Measurements from ENCODE around the gene GAB1.

Gene GAB1

DNA sequence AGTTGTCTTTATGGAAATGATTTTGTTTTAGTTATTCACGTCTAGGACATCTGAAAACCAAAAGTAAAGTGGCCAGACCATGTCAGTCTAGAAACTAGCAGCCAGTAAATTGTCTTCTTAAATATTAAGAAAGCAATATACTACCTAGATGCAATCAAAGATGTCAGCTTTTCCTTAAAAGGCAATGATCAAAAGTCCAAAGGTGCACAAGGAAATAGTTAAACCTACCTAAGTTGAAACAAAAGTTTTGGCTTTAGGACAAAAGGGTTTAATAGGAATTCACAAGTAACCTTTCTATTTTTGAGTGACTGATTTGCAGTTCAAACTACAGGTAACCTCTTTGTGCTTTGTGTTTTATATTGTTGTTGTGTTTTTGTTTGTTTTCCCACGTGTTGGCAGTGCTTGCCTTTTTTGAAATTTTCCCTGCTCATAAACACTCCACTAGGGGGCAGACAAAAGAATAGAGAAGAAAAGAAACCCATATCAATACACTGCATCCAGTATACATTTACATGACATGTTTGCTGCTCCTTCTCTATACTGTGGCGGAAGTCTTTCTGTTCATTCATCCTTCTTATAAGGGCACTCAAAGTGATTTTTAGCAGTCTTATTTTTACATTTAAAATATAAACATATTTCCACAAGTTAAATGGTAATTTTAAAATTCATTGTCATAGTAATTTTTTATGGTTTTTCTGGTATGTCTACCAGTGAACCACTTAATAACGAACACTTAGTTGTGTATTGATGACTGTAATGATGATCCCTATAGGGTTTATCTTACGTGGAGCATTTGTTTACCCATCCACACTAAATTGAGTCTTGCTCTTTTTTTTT lies 62.7 kb downstream of the GAB1 start:
- peak; percentile 71 for DNase-seq
- Histone ChIP-seq H3K4me2 (ENCODE audit: low read length) (no peak overlapping the region), H2BK120ac (ENCODE audit: low read depth, low read length) (no peak overlapping the region), H3K18ac (ENCODE audit: low read length) (no peak overlapping the region), H3K4me1 (ENCODE audit: control insufficient read depth, low read depth, low read length) (peaks cover 2% of the 10 kb centered on the region), H2BK5ac (ENCODE audit: low read length) (no peak overlapping the region), H2BK15ac (replicated peaks; ENCODE audit: low read depth) (no peak overlapping the region), H4K5ac (ENCODE audit: low read length) (no peak overlapping the region), H3K27ac (ENCODE audit: low read depth, low read length) (no peak overlapping the region), H3K4ac (ENCODE audit: low read depth, low read length) (no peak overlapping the region), H3K23ac (ENCODE audit: low read length) (no peak overlapping the region), H3K9ac (ENCODE audit: low read length) (no peak overlapping the region), H4K8ac (ENCODE audit: low read depth, low read length) (no peak overlapping the region), H3K36me3 (ENCODE audit: control insufficient read depth, insufficient read depth, low read length) (no peaks in the 10 kb centered on the region), H3K79me2 (ENCODE audit: control insufficient read depth, insufficient read depth, low read length) (no peaks in the 10 kb centered on the region), H3K79me1 (ENCODE audit: low read length) (no peaks in the 10 kb centered on the region), H3K4me3 (ENCODE audit: low read length) (no peak overlapping the region), H3K27me3 (ENCODE audit: insufficient read depth, low read length, poor library complexity) (no peaks in the 10 kb centered on the region), H3K56ac (ENCODE audit: low read length) (no peak overlapping the region), H2AK5ac (ENCODE audit: low read length) (no peak overlapping the region)
- WGBS (ENCODE audit: extremely low coverage, insufficient coverage, low lambda C conversion rate) = no CpG with 5 or more reads among the region's 5 CpGs

GRCh38 chr4:143400082-143400481 lies 63.4 kb downstream of the GAB1 start:
- Histone ChIP-seq H2BK5ac (ENCODE audit: low read length) (no peak overlapping the region), H3K36me3 (ENCODE audit: control insufficient read depth, insufficient read depth, low read length) (no peaks in the 10 kb centered on the region), H3K4ac (ENCODE audit: low read depth, low read length) (no peak overlapping the region), H3K23ac (ENCODE audit: low read length) (no peak overlapping the region), H2BK15ac (replicated peaks; ENCODE audit: low read depth) (no peak overlapping the region), H3K79me1 (ENCODE audit: low read length) (no peaks in the 10 kb centered on the region), H3K18ac (ENCODE audit: low read length) (no peak overlapping the region), H4K5ac (ENCODE audit: low read length) (no peak overlapping the region), H3K79me2 (ENCODE audit: control insufficient read depth, insufficient read depth, low read length) (no peaks in the 10 kb centered on the region), H3K4me2 (ENCODE audit: low read length) (no peak overlapping the region), H3K56ac (ENCODE audit: low read length) (no peak overlapping the region), H3K9ac (ENCODE audit: low read length) (no peak overlapping the region), H2BK120ac (ENCODE audit: low read depth, low read length) (no peak overlapping the region), H3K4me1 (ENCODE audit: control insufficient read depth, low read depth, low read length) (peaks cover 2% of the 10 kb centered on the region), H4K8ac (ENCODE audit: low read depth, low read length) (no peak overlapping the region), H3K27me3 (ENCODE audit: insufficient read depth, low read length, poor library complexity) (no peaks in the 10 kb centered on the region), H2AK5ac (ENCODE audit: low read length) (no peak overlapping the region), H3K4me3 (ENCODE audit: low read length) (no peak overlapping the region), H3K27ac (ENCODE audit: low read depth, low read length) (no peak overlapping the region)
- no CpG with 5 or more reads among the region's 2 CpGs for WGBS (ENCODE audit: extremely low coverage, insufficient coverage, low lambda C conversion rate)
- no peak for DNase-seq

- H3K79me2 ChIP-seq (ENCODE audit: control insufficient read depth, insufficient read depth, low read length) = no peaks in the 10 kb centered on the region
- WGBS (ENCODE audit: extremely low coverage, insufficient coverage, low lambda C conversion rate) = no CpG with 5 or more reads among the region's 4 CpGs
Measured at GRCh38 chr4:143402776-143403552, 66.3 kb downstream of the GAB1 start.

DNA sequence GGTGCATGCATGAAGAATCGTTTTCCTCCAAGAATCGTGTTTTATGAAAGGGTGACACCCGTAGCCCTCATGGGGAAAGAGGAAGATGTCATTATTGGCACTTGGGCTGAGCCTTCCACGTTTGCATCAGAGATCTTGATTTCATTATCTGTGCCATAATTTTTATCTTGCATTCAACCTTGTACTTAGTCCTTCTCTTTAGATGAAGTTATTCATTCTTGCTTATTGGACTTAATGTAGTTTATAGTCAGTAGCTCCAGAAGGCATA lies 66.8 kb downstream of the GAB1 start:
- Histone ChIP-seq H4K5ac (ENCODE audit: low read length) (no peak overlapping the region), H3K9ac (ENCODE audit: low read length) (no peak overlapping the region), H3K4me3 (ENCODE audit: low read length) (no peak overlapping the region), H3K4ac (ENCODE audit: low read depth, low read length) (no peak overlapping the region), H3K36me3 (ENCODE audit: control insufficient read depth, insufficient read depth, low read length) (no peaks in the 10 kb centered on the region), H3K27me3 (ENCODE audit: insufficient read depth, low read length, poor library complexity) (no peaks in the 10 kb centered on the region), H3K23ac (ENCODE audit: low read length) (no peak overlapping the region), H2AK5ac (ENCODE audit: low read length) (no peak overlapping the region), H3K18ac (ENCODE audit: low read length) (no peak overlapping the region), H2BK5ac (ENCODE audit: low read length) (no peak overlapping the region), H3K79me2 (ENCODE audit: control insufficient read depth, insufficient read depth, low read length) (no peaks in the 10 kb centered on the region), H2BK15ac (replicated peaks; ENCODE audit: low read depth) (no peak overlapping the region), H3K56ac (ENCODE audit: low read length) (no peak overlapping the region), H4K8ac (ENCODE audit: low read depth, low read length) (no peak overlapping the region), H3K79me1 (ENCODE audit: low read length) (no peaks in the 10 kb centered on the region), H3K4me2 (ENCODE audit: low read length) (no peak overlapping the region), H3K27ac (ENCODE audit: low read depth, low read length) (no peak overlapping the region), H3K4me1 (ENCODE audit: control insufficient read depth, low read depth, low read length) (no peaks in the 10 kb centered on the region), H2BK120ac (ENCODE audit: low read depth, low read length) (no peak overlapping the region)
- no peak for DNase-seq
- no CpG with 5 or more reads among the region's 4 CpGs for WGBS (ENCODE audit: extremely low coverage, insufficient coverage, low lambda C conversion rate)

More at GRCh38 chr4:143402776-143403552, 66.3 kb downstream of the GAB1 start:
- Histone ChIP-seq H3K4me3 (ENCODE audit: low read length) (no peak overlapping the region), H3K4ac (ENCODE audit: low read depth, low read length) (no peak overlapping the region), H3K18ac (ENCODE audit: low read length) (no peak overlapping the region), H3K56ac (ENCODE audit: low read length) (no peak overlapping the region), H3K9ac (ENCODE audit: low read length) (no peak overlapping the region), H2AK5ac (ENCODE audit: low read length) (no peak overlapping the region), H3K27ac (ENCODE audit: low read depth, low read length) (no peak overlapping the region), H2BK5ac (ENCODE audit: low read length) (no peak overlapping the region), H3K4me1 (ENCODE audit: control insufficient read depth, low read depth, low read length) (no peaks in the 10 kb centered on the region), H3K4me2 (ENCODE audit: low read length) (no peak overlapping the region), H4K5ac (ENCODE audit: low read length) (no peak overlapping the region), H2BK15ac (replicated peaks; ENCODE audit: low read depth) (no peak overlapping the region), H3K23ac (ENCODE audit: low read length) (no peak overlapping the region), H2BK120ac (ENCODE audit: low read depth, low read length) (no peak overlapping the region), H3K27me3 (ENCODE audit: insufficient read depth, low read length, poor library complexity) (no peaks in the 10 kb centered on the region), H3K79me1 (ENCODE audit: low read length) (no peaks in the 10 kb centered on the region), H3K36me3 (ENCODE audit: control insufficient read depth, insufficient read depth, low read length) (no peaks in the 10 kb centered on the region), H4K8ac (ENCODE audit: low read depth, low read length) (no peak overlapping the region)
- no peak for DNase-seq

- Histone ChIP-seq H3K79me2 (ENCODE audit: control insufficient read depth, insufficient read depth, low read length) (no peaks in the 10 kb centered on the region), H2BK15ac (replicated peaks; ENCODE audit: low read depth) (no peak overlapping the region), H3K4ac (ENCODE audit: low read depth, low read length) (no peak overlapping the region), H2AK5ac (ENCODE audit: low read length) (no peak overlapping the region), H3K79me1 (ENCODE audit: low read length) (peaks cover 3% of the 10 kb centered on the region), H3K18ac (ENCODE audit: low read length) (no peak overlapping the region), H3K36me3 (ENCODE audit: control insufficient read depth, insufficient read depth, low read length) (no peaks in the 10 kb centered on the region), H3K56ac (ENCODE audit: low read length) (no peak overlapping the region), H3K23ac (ENCODE audit: low read length) (no peak overlapping the region), H4K5ac (ENCODE audit: low read length) (no peak overlapping the region), H3K4me1 (ENCODE audit: control insufficient read depth, low read depth, low read length) (no peaks in the 10 kb centered on the region), H3K27ac (ENCODE audit: low read depth, low read length) (no peak overlapping the region), H2BK120ac (ENCODE audit: low read depth, low read length) (no peak overlapping the region), H3K4me2 (ENCODE audit: low read length) (no peak overlapping the region), H3K27me3 (ENCODE audit: insufficient read depth, low read length, poor library complexity) (no peaks in the 10 kb centered on the region), H3K4me3 (ENCODE audit: low read length) (no peak overlapping the region), H2BK5ac (ENCODE audit: low read length) (no peak overlapping the region), H4K8ac (ENCODE audit: low read depth, low read length) (no peak overlapping the region), H3K9ac (ENCODE audit: low read length) (no peak overlapping the region)
- no peak for DNase-seq
- WGBS (ENCODE audit: extremely low coverage, insufficient coverage, low lambda C conversion rate) = no CpG with 5 or more reads among the region's 3 CpGs
Measured at GRCh38 chr4:143404555-143404954, 67.9 kb downstream of the GAB1 start.

Measured in mesendoderm (in vitro differentiated cells).